PFSK-1 (cell line): ENCODE results near the gene ANKH.

Experiments used
- FOXP2 ChIP-seq: optimal IDR thresholded peaks from 2 replicates; pipeline ENCODE3; 2011; ENCODE audit warnings: borderline replicate concordance, control low read depth, inconsistent platforms; ENCODE audit not compliant: insufficient read depth; ENCODE audit errors: extremely low read length, extremely low read depth
- POLR2AphosphoS5 ChIP-seq: IDR thresholded peaks from 2 replicates; pipeline ENCODE4 v1.6.1; 2012; ENCODE audit warnings: low read depth, mild to moderate bottlenecking, control low read depth, low read length, moderate library complexity
- REST ChIP-seq, 2 experiments: IDR thresholded peaks; 2 replicates each; pipeline versions ENCODE4 v1.6.1 to v1.8.0; 2011 to 2012; ENCODE audit warnings: low read depth in 2 of 2, low read length in 2 of 2, control low read depth in 1 of 2, inconsistent platforms in 1 of 2, mild to moderate bottlenecking in 1 of 2, moderate library complexity in 1 of 2; ENCODE audit not compliant: insufficient read depth in 1 of 2
- SIN3A ChIP-seq: IDR thresholded peaks from 2 replicates; pipeline ENCODE4 v1.6.1; 2012; ENCODE audit warnings: mild to moderate bottlenecking, low read length, moderate library complexity, borderline replicate concordance; ENCODE audit not compliant: insufficient read depth
- TAF1 ChIP-seq: IDR thresholded peaks from 2 replicates; pipeline ENCODE4 v1.6.1; 2012; ENCODE audit warnings: low read length, control low read depth, borderline replicate concordance; ENCODE audit not compliant: insufficient read depth

ANKH gene

GRCh38 chr5:14727928-14728458, 143.6 kb downstream of the ANKH start:
- TF ChIP-seq SIN3A (no peak), POLR2AphosphoS5 (no peak), TAF1 (no peak), REST (IDR thresholded peaks at IDR 0.05; ENCODE audit: insufficient read depth in 1 of 2, low read depth in 2 of 2, low read length in 2 of 2) (no peak), FOXP2 (no peak)

- TF ChIP-seq FOXP2 (no peak), SIN3A (no peak), TAF1 (no peak), POLR2AphosphoS5 (no peak), REST (IDR thresholded peaks at IDR 0.05; ENCODE audit: insufficient read depth in 1 of 2, low read depth in 2 of 2, low read length in 2 of 2) (no peak)
Measured at GRCh38 chr5:14727428-14727865, 144.1 kb downstream of the ANKH start.

GRCh38 chr5:14726066-14726838, 145.3 kb downstream of the ANKH start:
- TF ChIP-seq REST (IDR thresholded peaks at IDR 0.05; ENCODE audit: insufficient read depth in 1 of 2, low read depth in 2 of 2, low read length in 2 of 2): no peak
- TF ChIP-seq SIN3A: no peak
- TF ChIP-seq FOXP2: no peak
- TF ChIP-seq TAF1: no peak
- TF ChIP-seq POLR2AphosphoS5: no peak

- no peak for TF ChIP-seq REST (IDR thresholded peaks at IDR 0.05; ENCODE audit: insufficient read depth in 1 of 2, low read depth in 2 of 2, low read length in 2 of 2)
- TF ChIP-seq TAF1: no peak
- TF ChIP-seq SIN3A: no peak
- TF ChIP-seq POLR2AphosphoS5: no peak
- no peak for TF ChIP-seq FOXP2
Measured at GRCh38 chr5:14724633-14725032, 146.9 kb downstream of the ANKH start.
